NCI-H226 (cell line): Measurements from ENCODE around the gene FCAMR.
A peak's percentile ranks its signal among the peaks of the same experiment; 100 is the strongest.

Experiments
- DNase-seq: peaks from one replicate; pipeline ENCODE4 v3.0.0-alpha.2; 2015

FCAMR gene

GRCh38 chr1:206992790-206993189, 22.5 kb upstream of the FCAMR start:
- DNase-seq = no peak

- no peak for DNase-seq
These were observed 17.6 kb upstream of the FCAMR start for GRCh38 chr1:206987873-206988272.

- no peak for DNase-seq
These were observed 16.6 kb upstream of the FCAMR start for GRCh38 chr1:206986885-206987284.

GRCh38 chr1:206986402-206986801, 16.1 kb upstream of the FCAMR start:
- DNase-seq = no peak

- no peak for DNase-seq
These were observed 15.0 kb upstream of the FCAMR start for GRCh38 chr1:206985162-206985749.

- DNase-seq = peak; percentile 17
These were observed 12.0 kb upstream of the FCAMR start for GRCh38 chr1:206982216-206982615.

- DNase-seq = no peak
These were observed 9.3 kb upstream of the FCAMR start for GRCh38 chr1:206979379-206980043.

- DNase-seq = no peak
These were observed 8.0 kb upstream of the FCAMR start for GRCh38 chr1:206978259-206978658.

GRCh38 chr1:206975306-206975705, 5.0 kb upstream of the FCAMR start:
- DNase-seq = peak; percentile 20

- DNase-seq = no peak
These were observed 3.9 kb upstream of the FCAMR start for GRCh38 chr1:206974140-206974539.

- DNase-seq = no peak
These were observed 2.5 kb upstream of the FCAMR start for GRCh38 chr1:206972728-206973127.

- DNase-seq = no peak
These were observed 882 bp upstream of the FCAMR start for GRCh38 chr1:206971029-206971655.

GRCh38 chr1:206969090-206969489, 1.2 kb downstream of the FCAMR start:
- DNase-seq = no peak

GRCh38 chr1:206967096-206967849, 3.0 kb downstream of the FCAMR start:
- peak; percentile 36 for DNase-seq

GRCh38 chr1:206965781-206966180, 4.5 kb downstream of the FCAMR start:
- no peak for DNase-seq

GRCh38 chr1:206963740-206964139, 6.5 kb downstream of the FCAMR start:
- no peak for DNase-seq

GRCh38 chr1:206963119-206963712, 7.0 kb downstream of the FCAMR start:
- no peak for DNase-seq

GRCh38 chr1:206962272-206962671, 8.0 kb downstream of the FCAMR start:
- no peak for DNase-seq

GRCh38 chr1:206961668-206962067, 8.6 kb downstream of the FCAMR start:
- no peak for DNase-seq

- no peak for DNase-seq
These were observed 9.4 kb downstream of the FCAMR start for GRCh38 chr1:206960676-206961386.

- DNase-seq = no peak
These were observed 12.1 kb downstream of the FCAMR start for GRCh38 chr1:206958144-206958543.

- no peak for DNase-seq
These were observed 12.6 kb downstream of the FCAMR start for GRCh38 chr1:206957639-206958038.
